ENCODE measurements around the gene PARVB.

PARVB gene

DNA sequence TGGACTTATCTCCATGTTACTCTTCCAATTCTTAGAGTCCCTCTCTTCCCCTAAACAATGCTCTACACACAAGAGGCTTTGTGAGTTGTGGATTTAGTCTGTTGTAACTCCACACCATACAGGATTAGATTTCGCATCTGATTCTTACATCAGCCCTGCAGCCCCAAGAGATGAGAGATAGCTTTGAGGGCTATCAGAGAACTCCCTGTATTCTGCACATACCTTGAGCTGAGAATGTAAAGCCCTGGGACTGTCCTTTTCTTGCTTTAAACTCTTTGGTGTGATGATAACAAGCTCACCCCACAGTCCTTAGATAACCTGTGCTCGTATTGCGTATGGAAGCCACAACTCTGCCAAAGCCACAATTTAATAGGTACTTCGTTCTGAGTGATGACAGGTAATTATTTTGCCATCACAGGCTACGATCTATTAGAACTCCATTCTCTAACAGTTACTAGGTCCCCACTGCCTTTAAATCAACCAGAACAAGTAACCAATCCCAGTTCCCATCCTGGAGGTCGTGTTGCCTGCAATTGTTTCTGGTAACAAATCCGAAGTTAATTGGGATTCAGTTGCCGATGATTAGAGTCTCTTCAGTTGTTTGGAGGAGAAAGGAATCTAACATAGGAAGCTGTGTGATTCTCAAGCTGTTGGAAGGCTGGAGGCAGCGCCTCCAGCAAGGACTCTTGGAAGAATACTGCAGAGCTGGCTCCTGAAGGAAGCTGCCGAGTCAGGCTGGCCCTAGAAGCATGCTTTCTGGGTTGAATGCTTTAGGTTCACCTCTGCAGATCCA, 155.3 kb downstream of the PARVB start:
- H3K9me3 ChIP-seq: no peaks in the 10 kb centered on the region
- no peak overlapping the region for H3K4me3 ChIP-seq
- no peak for DNase-seq (ENCODE audit: low spot score in 2 of 2)
- H3K4me1 ChIP-seq: no peaks in the 10 kb centered on the region
- no peaks in the 10 kb centered on the region; the same call in 1 of the 2 replicates for H3K27me3 ChIP-seq (ENCODE audit: low read depth)
- in situ Hi-C loops (cut with MboI; ENCODE audit: low sequenced_read_pairs): no loop called here
- no peaks in the 10 kb centered on the region for H3K36me3 ChIP-seq (replicated peaks)

- Histone ChIP-seq H3K4me3 (no peak overlapping the region), H3K36me3 (replicated peaks) (no peaks in the 10 kb centered on the region), H3K27me3 (ENCODE audit: low read depth) (no peaks in the 10 kb centered on the region; the same call in 1 of the 2 replicates), H3K9me3 (no peaks in the 10 kb centered on the region), H3K4me1 (no peaks in the 10 kb centered on the region)
- in situ Hi-C loops (cut with MboI; ENCODE audit: low sequenced_read_pairs): no loop called here
- DNase-seq (ENCODE audit: low spot score in 2 of 2): no peak
Measured at GRCh38 chr22:44179989-44180705, 156.0 kb downstream of the PARVB start.

DNA sequence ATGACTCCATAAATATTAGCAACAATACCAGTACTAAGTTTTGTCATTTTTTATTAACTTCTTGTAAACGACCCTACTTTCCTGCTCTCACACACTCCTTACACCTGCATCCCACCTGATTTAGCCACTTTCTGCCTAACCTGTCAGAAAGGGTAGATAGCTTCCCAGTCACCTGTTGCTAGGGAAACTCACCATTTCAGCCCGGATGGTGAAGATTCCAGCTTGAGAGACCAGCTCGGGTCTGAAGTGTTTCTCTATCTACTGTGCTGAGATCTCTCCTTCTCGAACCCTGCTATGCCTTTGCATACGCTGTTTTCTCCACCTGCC, 156.6 kb downstream of the PARVB start, which contains the start of gene PARVG:
Gene PARVG (plus strand): TSS at position 220 of the 327 bp plus-strand sequence. CDS start 2,405 bp downstream, outside the sequence.
- H3K4me3 ChIP-seq: no peak within 1 kb of the TSS
- no peaks in the 10 kb centered on the region for H3K36me3 ChIP-seq (replicated peaks)
- no peak for DNase-seq (ENCODE audit: low spot score in 2 of 2)
- H3K27me3 ChIP-seq (ENCODE audit: low read depth): no peaks in the 10 kb centered on the region; the same call in 1 of the 2 replicates
- no peaks in the 10 kb centered on the region for H3K9me3 ChIP-seq
- no peaks in the 10 kb centered on the region for H3K4me1 ChIP-seq
- in situ Hi-C loops (cut with MboI; ENCODE audit: low sequenced_read_pairs): no loop called here

DNA sequence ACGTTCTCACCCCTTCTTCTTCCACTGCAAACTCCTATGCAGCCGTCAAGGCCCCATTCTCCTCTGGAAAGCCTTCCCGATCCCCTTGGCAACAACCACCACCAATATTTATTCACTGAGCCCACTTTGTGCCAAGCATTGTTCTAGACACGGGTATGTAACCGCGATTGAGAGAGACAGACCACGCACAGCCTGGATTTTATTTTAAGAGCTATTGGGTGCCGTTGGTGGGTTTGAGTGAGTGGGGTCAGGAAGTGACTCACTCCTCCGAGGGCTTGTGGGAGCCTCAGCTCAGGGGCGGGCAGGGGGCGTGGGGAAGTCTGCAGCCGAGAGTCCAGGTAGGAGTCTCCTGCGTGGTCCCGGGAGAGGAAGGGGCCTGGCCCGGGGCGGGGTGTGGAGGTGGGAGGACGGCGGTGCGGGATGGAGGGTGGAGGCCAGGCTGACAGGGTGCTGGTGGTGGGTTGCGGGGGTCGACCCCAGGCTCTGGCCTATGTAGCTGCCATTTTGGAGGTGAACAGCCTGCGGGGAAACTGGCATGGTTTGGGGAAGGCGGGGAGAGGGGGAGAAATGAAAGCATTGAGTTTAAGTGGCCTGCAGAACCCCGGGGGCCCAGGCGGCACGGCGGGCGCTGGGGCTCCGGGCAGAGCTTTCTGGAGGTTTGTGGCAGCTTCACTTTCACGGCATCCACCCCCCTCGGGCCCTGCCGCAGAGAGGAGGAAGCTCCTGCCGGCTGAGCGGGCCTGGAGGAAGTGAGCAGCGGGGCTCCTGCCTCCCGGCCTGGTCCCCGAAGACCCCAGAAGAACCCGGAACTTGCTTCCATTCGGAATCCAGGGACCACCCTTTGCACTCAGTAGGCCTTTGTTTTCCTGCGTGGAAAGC, 157.2 kb downstream of the PARVB start:
- H3K4me1 ChIP-seq: no peaks in the 10 kb centered on the region
- no peaks in the 10 kb centered on the region; the same call in 1 of the 2 replicates for H3K27me3 ChIP-seq (ENCODE audit: low read depth)
- H3K4me3 ChIP-seq: no peak overlapping the region
- no peaks in the 10 kb centered on the region for H3K9me3 ChIP-seq
- DNase-seq (ENCODE audit: low spot score in 2 of 2): no peak
- in situ Hi-C loops (cut with MboI; ENCODE audit: low sequenced_read_pairs): no loop called here
- no peaks in the 10 kb centered on the region for H3K36me3 ChIP-seq (replicated peaks)

DNA sequence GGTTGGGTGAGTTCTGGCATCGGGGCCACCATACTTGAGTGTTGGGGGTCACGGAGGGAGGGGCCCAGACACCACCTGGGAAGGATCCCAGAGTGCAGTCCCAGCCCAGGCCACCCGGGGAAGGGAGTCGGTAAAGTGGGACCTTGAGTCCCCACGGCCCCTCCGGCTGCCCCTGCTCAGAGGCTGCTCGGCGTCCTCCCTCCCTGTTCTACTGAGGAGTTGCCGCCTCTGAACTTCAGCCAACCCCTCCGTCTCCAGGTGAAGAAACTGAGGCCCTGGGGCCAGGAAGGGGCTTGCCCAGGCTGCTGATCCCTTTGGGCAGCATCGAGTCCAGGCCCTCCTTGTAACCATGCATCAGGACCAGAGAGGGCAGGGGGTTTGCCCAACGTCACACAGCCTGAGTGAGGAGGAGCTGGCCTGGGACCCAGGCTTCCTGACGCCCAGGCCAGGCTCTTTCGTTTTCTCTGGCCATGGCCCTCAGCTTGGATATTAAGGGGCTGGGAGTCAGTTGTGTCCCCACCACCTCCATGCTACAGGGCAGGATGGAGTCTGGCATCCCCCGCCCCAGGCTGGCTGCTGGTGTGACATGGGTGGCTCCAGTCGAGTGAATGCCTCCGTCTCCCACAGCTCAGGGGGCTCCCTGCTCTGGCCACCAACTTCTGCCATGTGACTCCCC, 157.9 kb downstream of the PARVB start:
- in situ Hi-C loops (cut with MboI; ENCODE audit: low sequenced_read_pairs): no loop called here
- Histone ChIP-seq H3K36me3 (replicated peaks) (no peaks in the 10 kb centered on the region), H3K4me1 (no peaks in the 10 kb centered on the region), H3K27me3 (ENCODE audit: low read depth) (no peaks in the 10 kb centered on the region; the same call in 1 of the 2 replicates), H3K9me3 (no peaks in the 10 kb centered on the region), H3K4me3 (no peak overlapping the region)
- no peak for DNase-seq (ENCODE audit: low spot score in 2 of 2)

- H3K36me3 ChIP-seq (replicated peaks): no peaks in the 10 kb centered on the region
- H3K4me3 ChIP-seq: no peak overlapping the region
- no peak for DNase-seq (ENCODE audit: low spot score in 2 of 2)
- no peaks in the 10 kb centered on the region for H3K4me1 ChIP-seq
- in situ Hi-C loops (cut with MboI; ENCODE audit: low sequenced_read_pairs): no loop called here
- H3K9me3 ChIP-seq: no peaks in the 10 kb centered on the region
- no peaks in the 10 kb centered on the region; the same call in 1 of the 2 replicates for H3K27me3 ChIP-seq (ENCODE audit: low read depth)
Measured at GRCh38 chr22:44182588-44183286, 158.6 kb downstream of the PARVB start.

GRCh38 chr22:44183287-44183588, 159.1 kb downstream of the PARVB start:
- no peak for DNase-seq (ENCODE audit: low spot score in 2 of 2)
- no peaks in the 10 kb centered on the region; the same call in 1 of the 2 replicates for H3K27me3 ChIP-seq (ENCODE audit: low read depth)
- H3K9me3 ChIP-seq: no peaks in the 10 kb centered on the region
- in situ Hi-C loops (cut with MboI; ENCODE audit: low sequenced_read_pairs): no loop called here
- no peak overlapping the region for H3K4me3 ChIP-seq
- no peaks in the 10 kb centered on the region for H3K36me3 ChIP-seq (replicated peaks)
- no peaks in the 10 kb centered on the region for H3K4me1 ChIP-seq

DNA sequence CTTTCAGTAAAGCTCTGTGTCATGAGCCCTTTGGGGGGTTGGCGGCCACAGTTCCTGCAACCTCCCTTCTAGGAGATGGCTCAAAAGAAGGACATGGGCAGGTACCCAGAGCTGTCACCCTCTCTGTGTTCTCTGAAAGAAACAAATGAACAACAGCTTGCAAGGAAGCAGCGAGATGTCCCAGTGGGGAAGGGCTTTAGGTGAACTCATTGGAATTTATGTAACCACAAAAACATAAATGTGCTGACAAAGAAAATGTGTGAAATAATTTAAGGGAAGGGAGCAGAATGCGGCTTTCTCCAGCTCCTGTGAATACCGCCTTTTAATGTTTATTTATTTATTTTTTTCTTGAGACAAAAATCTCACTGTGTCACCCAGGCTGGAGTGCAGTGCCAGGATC, 159.9 kb downstream of the PARVB start:
- in situ Hi-C loops (cut with MboI; ENCODE audit: low sequenced_read_pairs): no loop called here
- H3K4me3 ChIP-seq: no peak overlapping the region
- no peaks in the 10 kb centered on the region for H3K9me3 ChIP-seq
- DNase-seq (ENCODE audit: low spot score in 2 of 2): no peak
- H3K27me3 ChIP-seq (ENCODE audit: low read depth): no peaks in the 10 kb centered on the region; the same call in 1 of the 2 replicates
- H3K36me3 ChIP-seq (replicated peaks): no peaks in the 10 kb centered on the region
- H3K4me1 ChIP-seq: no peaks in the 10 kb centered on the region

DNA sequence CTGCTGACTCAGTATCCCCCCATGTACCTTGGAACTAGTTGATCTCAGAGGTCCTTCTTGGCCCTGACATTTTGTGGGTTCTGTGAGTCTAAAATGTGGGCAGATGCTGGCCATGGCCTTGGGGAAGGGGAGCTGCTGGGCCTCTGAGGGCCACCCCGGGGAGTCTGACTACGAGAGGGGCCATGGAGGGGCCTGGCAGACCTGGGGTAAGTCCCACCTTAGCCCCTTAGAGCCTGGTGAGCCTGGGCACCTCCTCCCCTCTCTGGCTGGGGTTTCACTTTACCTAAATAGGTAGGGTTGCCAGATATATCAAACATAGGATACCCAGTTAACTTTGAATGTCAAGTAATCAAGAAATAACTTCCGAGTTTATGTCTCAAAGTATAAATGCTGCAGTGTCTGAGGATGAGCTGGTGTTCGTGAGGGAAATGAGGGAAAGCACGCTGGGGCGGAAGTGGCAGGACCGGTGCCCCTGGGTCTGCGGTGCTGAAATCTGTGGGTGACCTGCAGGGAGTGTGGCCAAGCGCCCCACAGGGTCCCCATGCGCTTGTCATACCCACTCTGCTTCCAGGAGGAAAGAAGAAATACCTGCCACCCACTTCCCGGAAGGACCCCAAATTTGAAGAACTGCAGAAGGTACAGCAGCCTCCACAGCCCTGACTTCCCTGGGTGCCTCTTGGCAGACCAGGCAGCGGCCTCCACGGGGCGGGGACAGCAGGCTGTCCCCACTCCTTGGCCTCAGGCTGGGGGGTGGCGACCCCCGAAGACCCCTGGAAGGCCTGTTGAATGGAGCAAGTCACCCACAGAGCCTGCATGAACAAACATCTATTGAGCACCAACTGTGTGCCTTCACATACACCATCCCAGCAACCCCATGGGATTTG, 161.4 kb downstream of the PARVB start:
- Histone ChIP-seq H3K36me3 (replicated peaks) (no peaks in the 10 kb centered on the region), H3K4me3 (no peak overlapping the region), H3K4me1 (no peaks in the 10 kb centered on the region), H3K27me3 (ENCODE audit: low read depth) (no peaks in the 10 kb centered on the region; the same call in 1 of the 2 replicates), H3K9me3 (no peaks in the 10 kb centered on the region)
- DNase-seq (ENCODE audit: low spot score in 2 of 2): no peak
- in situ Hi-C loops (cut with MboI; ENCODE audit: low sequenced_read_pairs): no loop called here

GRCh38 chr22:44186121-44186510, 162.0 kb downstream of the PARVB start:
- no peaks in the 10 kb centered on the region for H3K36me3 ChIP-seq (replicated peaks)
- H3K27me3 ChIP-seq (ENCODE audit: low read depth): no peaks in the 10 kb centered on the region; the same call in 1 of the 2 replicates
- H3K9me3 ChIP-seq: no peaks in the 10 kb centered on the region
- in situ Hi-C loops (cut with MboI; ENCODE audit: low sequenced_read_pairs): no loop called here
- no peak overlapping the region for H3K4me3 ChIP-seq
- no peaks in the 10 kb centered on the region for H3K4me1 ChIP-seq
- no peak for DNase-seq (ENCODE audit: low spot score in 2 of 2)

GRCh38 chr22:44186737-44187136, 162.6 kb downstream of the PARVB start:
- in situ Hi-C loops (cut with MboI; ENCODE audit: low sequenced_read_pairs): no loop called here
- no peaks in the 10 kb centered on the region for H3K4me1 ChIP-seq
- no peak for DNase-seq (ENCODE audit: low spot score in 2 of 2)
- H3K27me3 ChIP-seq (ENCODE audit: low read depth): no peaks in the 10 kb centered on the region; the same call in 1 of the 2 replicates
- no peaks in the 10 kb centered on the region for H3K9me3 ChIP-seq
- no peak overlapping the region for H3K4me3 ChIP-seq
- no peaks in the 10 kb centered on the region for H3K36me3 ChIP-seq (replicated peaks)

DNA sequence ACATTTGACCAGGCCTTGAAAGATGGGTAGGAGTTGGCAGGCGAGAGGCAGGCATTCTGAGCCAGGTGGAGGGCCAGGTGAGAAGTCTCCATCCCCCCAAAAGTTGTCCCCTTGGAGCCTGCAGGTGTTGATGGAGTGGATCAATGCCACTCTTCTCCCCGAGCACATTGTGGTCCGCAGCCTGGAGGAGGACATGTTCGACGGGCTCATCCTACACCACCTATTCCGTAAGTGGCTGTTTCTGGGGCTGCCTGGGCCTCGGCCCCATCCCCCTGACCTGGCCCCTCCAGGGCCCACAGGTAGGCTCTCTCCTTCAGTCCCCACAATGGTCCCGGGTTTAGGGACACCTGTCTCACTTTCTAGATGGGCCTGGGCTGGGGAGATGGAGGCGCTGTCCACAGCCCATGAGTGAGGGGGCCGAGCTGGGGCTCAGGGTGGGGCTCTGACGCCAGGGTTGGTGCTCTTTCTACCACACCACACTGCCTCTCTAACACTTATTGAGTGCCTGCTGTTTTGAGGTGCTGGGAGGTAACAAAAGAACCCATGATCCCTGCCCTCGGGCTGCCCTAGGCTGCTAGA, 163.6 kb downstream of the PARVB start:
- Histone ChIP-seq H3K4me1 (no peaks in the 10 kb centered on the region), H3K9me3 (no peaks in the 10 kb centered on the region), H3K27me3 (ENCODE audit: low read depth) (no peaks in the 10 kb centered on the region), H3K36me3 (replicated peaks) (no peaks in the 10 kb centered on the region), H3K4me3 (no peak overlapping the region)
- in situ Hi-C loops (cut with MboI; ENCODE audit: low sequenced_read_pairs): no loop called here
- DNase-seq (ENCODE audit: low spot score in 2 of 2): no peak
